GM23248 (cell line): ENCODE results near the gene CMIP.

ENCODE experiments used
- EZH2 ChIP-seq: fragments of 200-600 bp; sonication (generic); IDR thresholded peaks from 2 replicates; pipeline ENCODE4 v1.6.1; 2018; ENCODE audit warnings: antibody characterized with exemption, mild to moderate bottlenecking; ENCODE audit not compliant: insufficient read depth, poor library complexity, severe bottlenecking
- EZH2phosphoT487 ChIP-seq: fragments of 200-600 bp; sonication (generic); IDR thresholded peaks from 2 replicates; pipeline ENCODE4 v1.6.1; 2018; ENCODE audit warnings: antibody characterized with exemption, moderate library complexity, mild to moderate bottlenecking, low read depth; ENCODE audit not compliant: insufficient read depth

GRCh38 chr16:81571175-81571574 is 126.6 kb downstream of the CMIP start:
- TF ChIP-seq EZH2 (no peak), EZH2phosphoT487 (no peak)
